Measurements from ENCODE around the gene SPINT3. TPM values are rescaled to one million over a fixed set of nuclear protein-coding genes. Genes with fewer than 3 reads are reported as not detected.

Gene SPINT3
- total and polyA plus RNA-seq, 2 of the 8 experiments (the other 6 are each of a cell fraction or from before 2014, with no cell fraction given) = not detected

- Histone ChIP-seq H3K36me3 (ENCODE audit: control insufficient read depth in 2 of 4, insufficient read depth in 4 of 4, low read length in 3 of 4) (no peaks in the 10 kb centered on the region), H3K56ac (replicated peaks; ENCODE audit: insufficient read length, low read depth, low read length) (no peak overlapping the region), H2AFZ (ENCODE audit: low read length) (no peak overlapping the region), H2BK5ac (ENCODE audit: low read depth, low read length) (no peak overlapping the region), H3K4me1 (replicated peaks in 1 of 4; ENCODE audit: control insufficient read depth in 3 of 4, insufficient read depth in 4 of 4, low read length in 3 of 4) (no peaks in the 10 kb centered on the region), H3K14ac (ENCODE audit: insufficient read length) (no peak overlapping the region), H3K18ac (ENCODE audit: extremely low read depth, low read length) (no peak overlapping the region), H3K4me3 (ENCODE audit: extremely low read depth in 1 of 4, insufficient read depth in 2 of 4, low read depth in 3 of 4, low read length in 4 of 4) (no peak overlapping the region), H3K23me2 (ENCODE audit: low read depth, low read length) (no peaks in the 10 kb centered on the region), H3K9ac (replicated peaks in 1 of 4; ENCODE audit: extremely low read depth in 1 of 4, low read depth in 3 of 4, low read length in 3 of 4) (no peak overlapping the region), H3K9me3 (ENCODE audit: insufficient read depth in 2 of 2, low read depth in 1 of 2, low read length in 1 of 2) (no peaks in the 10 kb centered on the region), H4K8ac (ENCODE audit: extremely low read depth, insufficient read depth, low read length) (no peak overlapping the region), H3K4ac (replicated peaks; ENCODE audit: insufficient read length, low read depth, low read length) (no peak overlapping the region), H4K20me1 (replicated peaks in 1 of 2; ENCODE audit: control insufficient read depth in 1 of 2, insufficient read depth in 2 of 2, low read length in 2 of 2) (no peaks in the 10 kb centered on the region), H2BK15ac (ENCODE audit: low read length) (no peak overlapping the region), H3K23ac (ENCODE audit: insufficient read length) (no peak overlapping the region), H3K79me1 (ENCODE audit: low read depth, low read length) (no peaks in the 10 kb centered on the region), H2AK5ac (ENCODE audit: low read depth, low read length) (no peak overlapping the region), H3K27me3 (replicated peaks in 1 of 4; ENCODE audit: control insufficient read depth in 3 of 4, extremely low read depth in 1 of 4, insufficient read depth in 3 of 4, low read length in 3 of 4) (no peaks in the 10 kb centered on the region), H4K91ac (replicated peaks; ENCODE audit: insufficient read length, low read length) (no peak overlapping the region), H2BK120ac (replicated peaks; ENCODE audit: low read depth, low read length) (no peak overlapping the region), H3K79me2 (ENCODE audit: control insufficient read depth in 1 of 2, insufficient read depth in 2 of 2, low read length in 2 of 2) (no peaks in the 10 kb centered on the region), H2BK12ac (ENCODE audit: low read depth, low read length) (no peak overlapping the region), H3K4me2 (ENCODE audit: insufficient read depth in 1 of 2, low read depth in 2 of 2, low read length in 2 of 2) (no peak overlapping the region), H3K27ac (ENCODE audit: low read depth, low read length) (no peak overlapping the region), H4K5ac (ENCODE audit: insufficient read length, low read depth, low read length) (no peak overlapping the region), H2BK20ac (ENCODE audit: low read length) (no peak overlapping the region)
- CTCF ChIA-PET (ENCODE audit: partially characterized antibody) = no interaction called here
- no peak for TF ChIP-seq ATF3 (IDR thresholded peaks at IDR 0.05; ENCODE audit: insufficient read depth, low read depth, low read length)
- POLR2A ChIA-PET (ENCODE audit: partially characterized antibody) = no interaction called here
- DNase-seq (ENCODE audit: low read depth in 1 of 2, low spot score in 2 of 2) (no peak), FAIRE-seq (no peak)
- WGBS, 2 experiments (ENCODE audit: extremely low coverage in 1 of 2, insufficient coverage in 1 of 2, insufficient read length in 1 of 2, insufficient replicate concordance in 2 of 2, low coverage in 1 of 2, low lambda C conversion rate in 2 of 2, missing lambda C conversion rate in 1 of 2) = 87% methylated on average over 4 of the region's 4 CpGs; no CpG with 5 or more reads in 1 of the 2 experiments
Observed at GRCh38 chr20:45527294-45527693, 11.9 kb upstream of the SPINT3 start.
